ENCODE results near the gene TEKT3.

TEKT3 gene

GRCh38 chr17:15341966-15342365 lies 569 bp upstream of the TEKT3 start:
- TF ChIP-seq CTCF (IDR thresholded peaks at IDR 0.05; ENCODE audit: insufficient read depth, missing control alignments) = no peak
- FAIRE-seq = no peak
- DNase-seq (ENCODE audit: insufficient read length, low spot score) = no peak

- DNase-seq (ENCODE audit: insufficient read length, low spot score) (no peak), FAIRE-seq (no peak)
- no peak for TF ChIP-seq CTCF (IDR thresholded peaks at IDR 0.05; ENCODE audit: insufficient read depth, missing control alignments)
Observed at GRCh38 chr17:15340966-15341365, 431 bp downstream of the TEKT3 start.

- DNase-seq (ENCODE audit: insufficient read length, low spot score) (no peak), FAIRE-seq (no peak)
- no peak for TF ChIP-seq CTCF (IDR thresholded peaks at IDR 0.05; ENCODE audit: insufficient read depth, missing control alignments)
Observed at GRCh38 chr17:15335446-15335845, 6.0 kb downstream of the TEKT3 start.

- no peak for FAIRE-seq
- DNase-seq (ENCODE audit: insufficient read length, low spot score) = no peak
Observed at GRCh38 chr17:15334266-15334665, 7.1 kb downstream of the TEKT3 start.

GRCh38 chr17:15332338-15332737 lies 9.1 kb downstream of the TEKT3 start:
- DNase-seq (ENCODE audit: insufficient read length, low spot score) (no peak), FAIRE-seq (no peak)
- TF ChIP-seq CTCF (IDR thresholded peaks at IDR 0.05; ENCODE audit: insufficient read depth, missing control alignments) = no peak

More at GRCh38 chr17:15334266-15334665, 7.1 kb downstream of the TEKT3 start:
- TF ChIP-seq CTCF (IDR thresholded peaks at IDR 0.05; ENCODE audit: insufficient read depth, missing control alignments) = no peak

GRCh38 chr17:15323131-15323530 lies 18.3 kb downstream of the TEKT3 start:
- TF ChIP-seq CTCF (IDR thresholded peaks at IDR 0.05; ENCODE audit: insufficient read depth, missing control alignments) = no peak
- FAIRE-seq = no peak

GRCh38 chr17:15321556-15322251 lies 19.7 kb downstream of the TEKT3 start:
- no peak for FAIRE-seq
- no peak for TF ChIP-seq CTCF (IDR thresholded peaks at IDR 0.05; ENCODE audit: insufficient read depth, missing control alignments)
- no peak for DNase-seq (ENCODE audit: insufficient read length, low spot score)

More at GRCh38 chr17:15323131-15323530, 18.3 kb downstream of the TEKT3 start:
- DNase-seq (ENCODE audit: insufficient read length, low spot score) = no peak
